Neural progenitor cell (in vitro differentiated cells): ENCODE data around the gene BBIP1. TPM values are rescaled to one million over a fixed set of nuclear protein-coding genes. Genes with fewer than 3 reads are reported as not detected.

Source experiments
- DNase-seq: peaks from one replicate; pipeline ENCODE4 v3.0.0-alpha.2; 2016; ENCODE audit warnings: low spot score
- H2AFZ ChIP-seq: fragments of 200-600 bp; sonication (generic); replicated peaks from 2 replicates; pipeline ENCODE4 v1.6.1; 2016; ENCODE audit warnings: antibody characterized with exemption
- H3F3A ChIP-seq: fragments of 200-600 bp; sonication (generic); 2 replicates; pipeline ENCODE4 v1.6.1; 2016; ENCODE audit warnings: antibody characterized with exemption, low read depth
- H3K27ac ChIP-seq: fragments of 200-600 bp; sonication (generic); 2 replicates; pipeline ENCODE4 v1.5.1; 2016; ENCODE audit warnings: mild to moderate bottlenecking
- H3K27me3 ChIP-seq: fragments of 200-600 bp; sonication (generic); 2 replicates; pipeline ENCODE4 v1.6.1; 2016; ENCODE audit warnings: mild to moderate bottlenecking, moderate library complexity
- H3K36me3 ChIP-seq: fragments of 200-600 bp; sonication (generic); 2 replicates; pipeline ENCODE4 v1.5.1; 2016
- H3K4me1 ChIP-seq: fragments of 200-600 bp; sonication (generic); 2 replicates; pipeline ENCODE4 v1.6.1; 2016; ENCODE audit warnings: mixed run types
- H3K4me2 ChIP-seq: fragments of 200-600 bp; sonication (generic); 2 replicates; pipeline ENCODE4 v1.6.1; 2016
- H3K4me3 ChIP-seq: fragments of 200-600 bp; sonication (generic); 2 replicates; pipeline ENCODE4 v1.5.1; 2016
- H3K79me2 ChIP-seq: fragments of 200-600 bp; sonication (generic); 2 replicates; pipeline ENCODE4 v1.6.1; 2016; ENCODE audit warnings: low read depth
- H3K9ac ChIP-seq: fragments of 200-600 bp; sonication (generic); 2 replicates; pipeline ENCODE4 v1.6.1; 2016
- H3K9me3 ChIP-seq: fragments of 200-600 bp; sonication (generic); 2 replicates; pipeline ENCODE4 v1.5.1; 2016; ENCODE audit warnings: low read depth
- H4K20me1 ChIP-seq: fragments of 200-600 bp; sonication (generic); 2 replicates; pipeline ENCODE4 v1.6.1; 2016; ENCODE audit warnings: low read depth
- H3K27ac Mint-ChIP-seq: 3 replicates; pipeline ENCODE4 v1.8.0; 2021; ENCODE audit warnings: mixed read lengths
- H3K27me3 Mint-ChIP-seq: 2 replicates; pipeline ENCODE4 v1.8.0; 2022; ENCODE audit warnings: low read depth, mild to moderate bottlenecking, inconsistent platforms, moderate library complexity, mixed read lengths; ENCODE audit not compliant: insufficient read depth
- H3K36me3 Mint-ChIP-seq: 3 replicates; pipeline ENCODE4 v1.8.0; 2021; ENCODE audit warnings: mixed read lengths
- H3K4me1 Mint-ChIP-seq: 3 replicates; pipeline ENCODE4 v1.8.0; 2021; ENCODE audit warnings: mixed read lengths
- H3K4me3 Mint-ChIP-seq: 3 replicates; pipeline ENCODE4 v1.8.0; 2021; ENCODE audit warnings: mild to moderate bottlenecking, moderate library complexity, mixed read lengths
- H3K9me3 Mint-ChIP-seq: 3 replicates; pipeline ENCODE4 v1.8.0; 2020; ENCODE audit warnings: mixed read lengths
- CTCF ChIP-seq: fragments of 200-600 bp; sonication (generic); IDR thresholded peaks from 2 replicates; pipeline ENCODE4 v1.5.1; 2017; ENCODE audit warnings: antibody characterized with exemption, mild to moderate bottlenecking
- EZH2 ChIP-seq: fragments of 200-600 bp; sonication (generic); IDR thresholded peaks from 2 replicates; pipeline ENCODE4 v1.6.1; 2017; ENCODE audit warnings: antibody characterized with exemption, mild to moderate bottlenecking, moderate library complexity
- EZH2phosphoT487 ChIP-seq: fragments of 200-600 bp; sonication (generic); IDR thresholded peaks from 2 replicates; pipeline ENCODE4 v1.6.1; 2017; ENCODE audit warnings: antibody characterized with exemption
- total RNA-seq: library from RNA; depleted of rRNA; stranded (reverse); fragments of >200 nt; gene quantifications from 2 replicates; pipeline ENCODE4 v1.2.3, GENCODE V29; 2015; ENCODE audit warnings: low replicate concordance

Gene BBIP1
- total RNA-seq, 1 donor from 2014 or later: 58.4 TPM

GRCh38 chr10:110876000-110876399, 43.0 kb downstream of the BBIP1 start:
- Mint-ChIP-seq H3K9me3 (no peaks in the 10 kb centered on the region), H3K4me3 (no peak overlapping the region), H3K4me1 (peaks cover 13% of the 10 kb centered on the region), H3K27me3 (peaks cover 4% of the 10 kb centered on the region), H3K36me3 (no peaks in the 10 kb centered on the region), H3K27ac (no peak overlapping the region)
- Histone ChIP-seq H3K79me2 (peaks cover 53% of the 10 kb centered on the region), H3K4me2 (no peak overlapping the region), H4K20me1 (peaks cover 59% of the 10 kb centered on the region), H3K9ac (no peak overlapping the region), H3F3A (peaks cover 20% of the 10 kb centered on the region), H3K27ac (no peak overlapping the region), H3K27me3 (no peaks in the 10 kb centered on the region), H3K4me1 (peaks cover 18% of the 10 kb centered on the region), H3K4me3 (no peak overlapping the region), H3K9me3 (no peaks in the 10 kb centered on the region), H3K36me3 (peaks cover 16% of the 10 kb centered on the region), H2AFZ (no peak overlapping the region)
- TF ChIP-seq CTCF: no peak
- TF ChIP-seq EZH2phosphoT487: no peak
- no peak for TF ChIP-seq EZH2
- no peak for DNase-seq

- TF ChIP-seq EZH2phosphoT487 (no peak), CTCF (no peak), EZH2 (no peak)
- Histone ChIP-seq H4K20me1 (peaks cover 54% of the 10 kb centered on the region), H3K79me2 (peaks cover 53% of the 10 kb centered on the region), H3K27me3 (no peaks in the 10 kb centered on the region), H3K4me2 (peak overlapping the region; percentile 89), H3K4me3 (peak overlapping the region; percentile 61), H3K9ac (no peak overlapping the region), H3K9me3 (no peaks in the 10 kb centered on the region), H2AFZ (no peak overlapping the region), H3K36me3 (peaks cover 16% of the 10 kb centered on the region), H3F3A (peaks cover 21% of the 10 kb centered on the region), H3K4me1 (peaks cover 21% of the 10 kb centered on the region), H3K27ac (no peak overlapping the region)
- no peak overlapping the region for H3K27ac Mint-ChIP-seq
- H3K9me3 Mint-ChIP-seq: no peaks in the 10 kb centered on the region
- H3K36me3 Mint-ChIP-seq: no peaks in the 10 kb centered on the region
- DNase-seq: no peak
- peaks cover 4% of the 10 kb centered on the region for H3K27me3 Mint-ChIP-seq
- H3K4me1 Mint-ChIP-seq: peaks cover 28% of the 10 kb centered on the region
- H3K4me3 Mint-ChIP-seq: peak overlapping the region; percentile 78
Observed at GRCh38 chr10:110873951-110874350, 45.0 kb downstream of the BBIP1 start.

- H3K36me3 Mint-ChIP-seq: no peaks in the 10 kb centered on the region
- peaks cover 21% of the 10 kb centered on the region for H3F3A ChIP-seq
- DNase-seq: peak; percentile 26
- peaks cover 16% of the 10 kb centered on the region for H3K36me3 ChIP-seq
- TF ChIP-seq CTCF (no peak), EZH2phosphoT487 (no peak), EZH2 (no peak)
- H3K9ac ChIP-seq: peak overlapping the region; percentile 79
- peaks cover 53% of the 10 kb centered on the region for H3K79me2 ChIP-seq
- H3K27ac ChIP-seq: peak overlapping the region; percentile 97
- H3K4me1 ChIP-seq: peaks cover 21% of the 10 kb centered on the region
- H3K9me3 ChIP-seq: no peaks in the 10 kb centered on the region
- peak overlapping the region; percentile 89 for H3K4me2 ChIP-seq
- H3K4me3 ChIP-seq: peak overlapping the region; percentile 61
- peaks cover 49% of the 10 kb centered on the region for H4K20me1 ChIP-seq
- H2AFZ ChIP-seq: no peak overlapping the region
- H3K9me3 Mint-ChIP-seq: no peaks in the 10 kb centered on the region
- H3K4me1 Mint-ChIP-seq: peaks cover 28% of the 10 kb centered on the region
- peaks cover 4% of the 10 kb centered on the region for H3K27me3 Mint-ChIP-seq
- H3K4me3 Mint-ChIP-seq: peak overlapping the region; percentile 95
- no peaks in the 10 kb centered on the region for H3K27me3 ChIP-seq
- H3K27ac Mint-ChIP-seq: peak overlapping the region; percentile 99
Observed at GRCh38 chr10:110872984-110873923, 45.7 kb downstream of the BBIP1 start.
